Neural cell (in vitro differentiated cells): ENCODE measurements around the gene KRTAP20-1. TPM values are rescaled to one million over a fixed set of nuclear protein-coding genes. Genes with fewer than 3 reads are reported as not detected.

Source experiments
- H2AFZ ChIP-seq: fragments of 200-600, 300-800 bp; sonication (generic), shearing (Covaris generic); 2 replicates; pipeline ENCODE4 v1.6.0; 2014; ENCODE audit warnings: low read depth, mild to moderate bottlenecking, antibody characterized with exemption, low read length, moderate library complexity
- H3F3A ChIP-seq: fragments of 200-600 bp; shearing (Covaris generic); 2 replicates; pipeline ENCODE4 v1.6.1; 2016; ENCODE audit warnings: mild to moderate bottlenecking, moderate library complexity, mixed read lengths, antibody characterized with exemption, low read length; ENCODE audit not compliant: insufficient read depth, poor library complexity, severe bottlenecking
- H3K27ac ChIP-seq: fragments of 200-600, 300-800 bp; sonication (generic), shearing (Covaris generic); 2 replicates; pipeline ENCODE4 v1.5.1; 2014; ENCODE audit warnings: mild to moderate bottlenecking, low read length, moderate library complexity
- H3K27me3 ChIP-seq: fragments of 300-800, 200-600 bp; sonication (generic), shearing (Covaris generic); 2 replicates; pipeline ENCODE4 v1.6.0; 2014; ENCODE audit warnings: mild to moderate bottlenecking, low read depth, low read length, moderate library complexity; ENCODE audit not compliant: insufficient read depth
- H3K36me3 ChIP-seq: fragments of 300-800, 200-600 bp; sonication (generic), shearing (Covaris generic); 2 replicates; pipeline ENCODE4 v1.5.1; 2014; ENCODE audit warnings: mild to moderate bottlenecking, antibody characterized with exemption, low read length, moderate library complexity; ENCODE audit not compliant: insufficient read depth
- H3K4me2 ChIP-seq: fragments of 300-800, 200-600 bp; sonication (generic), shearing (Covaris generic); 2 replicates; pipeline ENCODE4 v1.6.0; 2014; ENCODE audit warnings: mild to moderate bottlenecking, low read length
- H3K4me3 ChIP-seq: fragments of 300-800, 200-600 bp; sonication (generic), shearing (Covaris generic); 2 replicates; pipeline ENCODE4 v1.5.1; 2014; ENCODE audit warnings: mild to moderate bottlenecking, low read length, moderate library complexity
- H3K79me2 ChIP-seq: fragments of 200-600 bp; shearing (Covaris generic); replicated peaks from 2 replicates; pipeline ENCODE4 v1.6.0; 2014; ENCODE audit warnings: mild to moderate bottlenecking, low read length, moderate library complexity; ENCODE audit not compliant: insufficient read depth
- H3K9ac ChIP-seq: fragments of 300-800, 200-600 bp; sonication (generic), shearing (Covaris generic); 2 replicates; pipeline ENCODE4 v1.6.1; 2016; ENCODE audit warnings: mild to moderate bottlenecking, low read length, mixed read lengths
- H3K9me2 ChIP-seq: fragments of 200-600 bp; shearing (Covaris generic); 2 replicates; pipeline ENCODE4 v1.6.1; 2016; ENCODE audit warnings: mild to moderate bottlenecking, low read length, mixed read lengths; ENCODE audit not compliant: insufficient read depth
- H3K9me3 ChIP-seq: fragments of 200-600, 300-800 bp; sonication (generic), shearing (Covaris generic); 2 replicates; pipeline ENCODE4 v1.6.1; 2016; ENCODE audit warnings: mild to moderate bottlenecking, mixed run types, low read length, moderate library complexity, mixed read lengths
- H4K20me1 ChIP-seq: fragments of 200-600 bp; shearing (Covaris generic); 2 replicates; pipeline ENCODE4 v1.6.1; 2016; ENCODE audit warnings: mild to moderate bottlenecking, mixed run types; ENCODE audit not compliant: insufficient read depth
- EP300 ChIP-seq: fragments of 450-650 bp; conservative IDR thresholded peaks from 2 replicates; pipeline ENCODE4 v1.6.1; 2014; ENCODE audit warnings: antibody characterized with exemption, mild to moderate bottlenecking, moderate library complexity; ENCODE audit not compliant: poor library complexity, severe bottlenecking
- EZH2 ChIP-seq: fragments of 200-600, 300-800 bp; shearing (Covaris generic), sonication (generic); IDR thresholded peaks from 2 replicates; pipeline ENCODE4 v1.6.1; 2014; ENCODE audit warnings: antibody characterized with exemption, low read length, borderline replicate concordance, mild to moderate bottlenecking; ENCODE audit not compliant: insufficient read depth, poor library complexity, severe bottlenecking
- MXI1 ChIP-seq: fragments of 450-650 bp; conservative IDR thresholded peaks from 2 replicates; pipeline ENCODE4 v1.6.1; 2014; ENCODE audit warnings: antibody characterized with exemption, mild to moderate bottlenecking; ENCODE audit not compliant: poor library complexity, severe bottlenecking
- POLR2AphosphoS5 ChIP-seq: IDR thresholded peaks from 2 replicates; pipeline ENCODE4 v1.6.1; 2012
- RAD21 ChIP-seq: fragments of 450-650 bp; conservative IDR thresholded peaks from 2 replicates; pipeline ENCODE4 v1.6.1; 2014; ENCODE audit warnings: antibody characterized with exemption, mild to moderate bottlenecking, moderate library complexity
- SMC3 ChIP-seq: fragments of 450-650 bp; conservative IDR thresholded peaks from 2 replicates; pipeline ENCODE4 v1.6.1; 2014; ENCODE audit warnings: antibody characterized with exemption, mild to moderate bottlenecking, moderate library complexity; ENCODE audit not compliant: poor library complexity
- TAF1 ChIP-seq: IDR thresholded peaks from 2 replicates; pipeline ENCODE4 v1.6.1; 2012; ENCODE audit warnings: low read depth
- polyA plus RNA-seq: library from polyadenylated mRNA; depleted of rRNA; stranded (reverse); fragments of >200 nt; gene quantifications from 2 replicates; pipeline ENCODE4 v1.2.3, GENCODE V29; 2014
- TF ChIP-seq, protein P1 (sequence below): IDR thresholded peaks from 2 replicates; pipeline ENCODE4 v1.6.1; 2012; ENCODE audit warnings: borderline replicate concordance
- TF ChIP-seq, protein P2 (sequence below): fragments of 450-650 bp; IDR thresholded peaks from 2 replicates; pipeline ENCODE4 v1.5.1; 2014; ENCODE audit warnings: antibody characterized with exemption, mild to moderate bottlenecking, moderate library complexity; ENCODE audit not compliant: poor library complexity, severe bottlenecking

KRTAP20-1 gene
- polyA plus RNA-seq, 1 donor from 2014 or later = not detected

DNA sequence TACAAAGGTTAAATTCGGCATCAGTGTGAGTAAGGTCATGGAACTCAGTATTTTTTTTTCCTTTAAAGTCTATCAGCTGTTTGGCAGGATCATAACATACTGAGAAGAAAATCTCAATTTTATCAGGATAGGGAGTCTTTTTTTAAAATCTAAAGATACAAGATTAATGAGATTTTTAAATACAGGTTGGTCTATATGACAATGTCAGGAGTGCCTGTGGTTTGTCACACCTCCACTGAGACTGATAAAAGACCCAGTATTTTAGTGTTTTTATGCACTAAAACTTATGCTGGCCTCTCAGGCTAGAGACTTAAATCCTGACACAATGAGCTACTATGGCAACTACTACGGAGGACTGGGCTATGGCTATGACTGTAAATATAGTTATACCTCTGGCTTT is 26.3 kb downstream of the KRTAP20-1 start, which contains the start of gene KRTAP20-3:
Gene KRTAP20-3 (plus strand): TSS at position 301 of the 400 bp plus-strand sequence.
- H3K79me2 ChIP-seq = no peaks in the 10 kb centered on the region
- H3K27ac ChIP-seq = no peak within 1 kb of the TSS
- H3K9me3 ChIP-seq = no peaks in the 10 kb centered on the region
- no peaks in the 10 kb centered on the region for H3F3A ChIP-seq
- H3K4me2 ChIP-seq = no peak within 1 kb of the TSS
- no peak within 1 kb of the TSS for H3K4me3 ChIP-seq
- H3K27me3 ChIP-seq = no peaks in the 10 kb centered on the region
- H4K20me1 ChIP-seq = no peaks in the 10 kb centered on the region
- H3K36me3 ChIP-seq = no peaks in the 10 kb centered on the region
- H2AFZ ChIP-seq = no peak within 1 kb of the TSS
- H3K9ac ChIP-seq = no peak within 1 kb of the TSS
- TF ChIP-seq SMC3 (no peak), MXI1 (no peak), POLR2AphosphoS5 (no peak), EZH2 (no peak), EP300 (no peak), TAF1 (no peak), RAD21 (no peak)
- TF ChIP-seq, protein P1, sequence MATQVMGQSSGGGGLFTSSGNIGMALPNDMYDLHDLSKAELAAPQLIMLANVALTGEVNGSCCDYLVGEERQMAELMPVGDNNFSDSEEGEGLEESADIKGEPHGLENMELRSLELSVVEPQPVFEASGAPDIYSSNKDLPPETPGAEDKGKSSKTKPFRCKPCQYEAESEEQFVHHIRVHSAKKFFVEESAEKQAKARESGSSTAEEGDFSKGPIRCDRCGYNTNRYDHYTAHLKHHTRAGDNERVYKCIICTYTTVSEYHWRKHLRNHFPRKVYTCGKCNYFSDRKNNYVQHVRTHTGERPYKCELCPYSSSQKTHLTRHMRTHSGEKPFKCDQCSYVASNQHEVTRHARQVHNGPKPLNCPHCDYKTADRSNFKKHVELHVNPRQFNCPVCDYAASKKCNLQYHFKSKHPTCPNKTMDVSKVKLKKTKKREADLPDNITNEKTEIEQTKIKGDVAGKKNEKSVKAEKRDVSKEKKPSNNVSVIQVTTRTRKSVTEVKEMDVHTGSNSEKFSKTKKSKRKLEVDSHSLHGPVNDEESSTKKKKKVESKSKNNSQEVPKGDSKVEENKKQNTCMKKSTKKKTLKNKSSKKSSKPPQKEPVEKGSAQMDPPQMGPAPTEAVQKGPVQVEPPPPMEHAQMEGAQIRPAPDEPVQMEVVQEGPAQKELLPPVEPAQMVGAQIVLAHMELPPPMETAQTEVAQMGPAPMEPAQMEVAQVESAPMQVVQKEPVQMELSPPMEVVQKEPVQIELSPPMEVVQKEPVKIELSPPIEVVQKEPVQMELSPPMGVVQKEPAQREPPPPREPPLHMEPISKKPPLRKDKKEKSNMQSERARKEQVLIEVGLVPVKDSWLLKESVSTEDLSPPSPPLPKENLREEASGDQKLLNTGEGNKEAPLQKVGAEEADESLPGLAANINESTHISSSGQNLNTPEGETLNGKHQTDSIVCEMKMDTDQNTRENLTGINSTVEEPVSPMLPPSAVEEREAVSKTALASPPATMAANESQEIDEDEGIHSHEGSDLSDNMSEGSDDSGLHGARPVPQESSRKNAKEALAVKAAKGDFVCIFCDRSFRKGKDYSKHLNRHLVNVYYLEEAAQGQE = no peak
- TF ChIP-seq, protein P2, sequence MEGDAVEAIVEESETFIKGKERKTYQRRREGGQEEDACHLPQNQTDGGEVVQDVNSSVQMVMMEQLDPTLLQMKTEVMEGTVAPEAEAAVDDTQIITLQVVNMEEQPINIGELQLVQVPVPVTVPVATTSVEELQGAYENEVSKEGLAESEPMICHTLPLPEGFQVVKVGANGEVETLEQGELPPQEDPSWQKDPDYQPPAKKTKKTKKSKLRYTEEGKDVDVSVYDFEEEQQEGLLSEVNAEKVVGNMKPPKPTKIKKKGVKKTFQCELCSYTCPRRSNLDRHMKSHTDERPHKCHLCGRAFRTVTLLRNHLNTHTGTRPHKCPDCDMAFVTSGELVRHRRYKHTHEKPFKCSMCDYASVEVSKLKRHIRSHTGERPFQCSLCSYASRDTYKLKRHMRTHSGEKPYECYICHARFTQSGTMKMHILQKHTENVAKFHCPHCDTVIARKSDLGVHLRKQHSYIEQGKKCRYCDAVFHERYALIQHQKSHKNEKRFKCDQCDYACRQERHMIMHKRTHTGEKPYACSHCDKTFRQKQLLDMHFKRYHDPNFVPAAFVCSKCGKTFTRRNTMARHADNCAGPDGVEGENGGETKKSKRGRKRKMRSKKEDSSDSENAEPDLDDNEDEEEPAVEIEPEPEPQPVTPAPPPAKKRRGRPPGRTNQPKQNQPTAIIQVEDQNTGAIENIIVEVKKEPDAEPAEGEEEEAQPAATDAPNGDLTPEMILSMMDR = no peak
- no peaks in the 10 kb centered on the region for H3K9me2 ChIP-seq

DNA sequence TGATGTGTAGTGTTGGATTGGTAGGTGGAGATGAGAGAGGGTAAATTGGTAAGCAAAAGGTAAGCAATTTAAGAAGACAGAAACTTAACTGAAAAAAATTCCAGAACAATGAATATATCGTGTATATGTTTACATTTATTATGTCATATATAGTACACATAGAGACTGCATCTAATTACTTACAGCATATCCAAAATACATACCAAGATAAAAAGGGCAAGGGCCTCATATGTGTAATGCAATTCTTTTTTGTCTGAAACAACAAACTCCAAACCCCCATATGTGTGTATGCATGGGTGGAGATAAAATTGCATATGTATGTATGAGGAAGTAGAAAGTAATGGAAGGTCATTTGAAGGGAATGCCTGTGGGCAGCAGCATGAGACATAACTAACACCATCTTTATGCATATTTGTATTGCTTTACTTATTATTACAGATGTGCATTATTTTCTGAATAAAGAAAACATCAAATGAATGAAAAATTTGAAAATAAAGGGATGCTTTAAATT is 30.7 kb downstream of the KRTAP20-1 start:
- Histone ChIP-seq H3F3A (no peaks in the 10 kb centered on the region), H3K4me2 (no peak overlapping the region), H2AFZ (no peak overlapping the region), H3K27me3 (no peaks in the 10 kb centered on the region), H3K79me2 (no peaks in the 10 kb centered on the region), H3K4me3 (no peak overlapping the region), H3K9me3 (no peaks in the 10 kb centered on the region), H3K9ac (no peak overlapping the region), H4K20me1 (no peaks in the 10 kb centered on the region), H3K36me3 (no peaks in the 10 kb centered on the region), H3K9me2 (no peaks in the 10 kb centered on the region), H3K27ac (no peak overlapping the region)
- no peak for TF ChIP-seq MXI1
- TF ChIP-seq, protein P1 = no peak
